Astrocyte of the cerebellum (primary cell): ENCODE measurements around the gene NNMT.

Source experiments
- DNase-seq: peaks from one replicate; pipeline ENCODE4 v3.0.0-alpha.2; 2011; ENCODE audit warnings: low read depth
- H3K4me3 ChIP-seq: 2 replicates; pipeline ENCODE4 v1.5.1; 2011; ENCODE audit warnings: mild to moderate bottlenecking, low read depth, low read length, moderate library complexity
- in situ Hi-C: cut with HindIII; loops from 2 replicates; pipeline ENCODE4 v1.10.0; 2017; ENCODE audit warnings: low sequenced_read_pairs
- TF ChIP-seq, protein P1 (sequence below): IDR thresholded peaks from 2 replicates; pipeline ENCODE4 v1.5.1; 2012; ENCODE audit warnings: low read length, low read depth, moderate library complexity, mild to moderate bottlenecking; ENCODE audit errors: missing control alignments

NNMT gene

DNA sequence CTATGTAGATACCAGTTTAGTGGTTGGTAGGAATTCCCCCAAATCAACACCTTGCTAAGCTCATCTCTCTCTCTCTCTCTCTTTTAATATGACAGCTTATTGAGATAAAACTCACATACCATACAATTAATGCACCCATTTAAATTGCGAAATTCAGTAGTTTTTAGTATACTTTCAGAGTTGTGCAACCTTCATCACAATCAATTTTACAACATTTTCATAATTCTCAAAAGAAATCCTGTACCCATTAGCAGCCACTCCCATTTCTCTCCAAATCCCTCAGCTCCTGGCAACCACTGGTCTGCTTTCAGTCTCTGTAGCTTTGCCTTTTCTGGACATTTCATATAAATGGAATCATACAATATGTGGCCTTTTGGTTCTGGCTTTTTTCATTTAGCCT lies 13.3 kb downstream of the NNMT start:
- TF ChIP-seq, protein P1, sequence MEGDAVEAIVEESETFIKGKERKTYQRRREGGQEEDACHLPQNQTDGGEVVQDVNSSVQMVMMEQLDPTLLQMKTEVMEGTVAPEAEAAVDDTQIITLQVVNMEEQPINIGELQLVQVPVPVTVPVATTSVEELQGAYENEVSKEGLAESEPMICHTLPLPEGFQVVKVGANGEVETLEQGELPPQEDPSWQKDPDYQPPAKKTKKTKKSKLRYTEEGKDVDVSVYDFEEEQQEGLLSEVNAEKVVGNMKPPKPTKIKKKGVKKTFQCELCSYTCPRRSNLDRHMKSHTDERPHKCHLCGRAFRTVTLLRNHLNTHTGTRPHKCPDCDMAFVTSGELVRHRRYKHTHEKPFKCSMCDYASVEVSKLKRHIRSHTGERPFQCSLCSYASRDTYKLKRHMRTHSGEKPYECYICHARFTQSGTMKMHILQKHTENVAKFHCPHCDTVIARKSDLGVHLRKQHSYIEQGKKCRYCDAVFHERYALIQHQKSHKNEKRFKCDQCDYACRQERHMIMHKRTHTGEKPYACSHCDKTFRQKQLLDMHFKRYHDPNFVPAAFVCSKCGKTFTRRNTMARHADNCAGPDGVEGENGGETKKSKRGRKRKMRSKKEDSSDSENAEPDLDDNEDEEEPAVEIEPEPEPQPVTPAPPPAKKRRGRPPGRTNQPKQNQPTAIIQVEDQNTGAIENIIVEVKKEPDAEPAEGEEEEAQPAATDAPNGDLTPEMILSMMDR: no peak
- in situ Hi-C loops: no loop called here
- DNase-seq: no peak
- no peak overlapping the region for H3K4me3 ChIP-seq

DNA sequence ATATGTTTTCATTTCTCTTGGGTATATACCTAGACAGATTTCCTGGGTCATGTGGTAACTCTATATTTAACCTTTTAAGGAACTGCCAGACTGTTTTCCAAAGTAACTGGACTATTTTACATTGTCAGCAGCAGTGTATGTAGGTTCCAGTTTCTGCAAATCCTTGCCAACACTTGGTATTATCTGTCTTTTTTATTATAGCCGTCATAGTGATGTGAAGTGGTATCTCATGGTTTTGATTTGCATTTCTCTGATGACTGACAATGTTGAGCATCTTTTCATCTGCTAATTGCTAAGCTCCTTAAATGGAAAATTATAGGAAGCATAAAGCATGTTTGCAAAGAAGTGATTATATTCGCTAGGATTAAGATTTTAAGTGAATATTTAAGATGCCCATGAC lies 13.9 kb downstream of the NNMT start:
- in situ Hi-C loops: no loop called here
- DNase-seq: no peak
- no peak overlapping the region for H3K4me3 ChIP-seq
- TF ChIP-seq, protein P1: no peak

DNA sequence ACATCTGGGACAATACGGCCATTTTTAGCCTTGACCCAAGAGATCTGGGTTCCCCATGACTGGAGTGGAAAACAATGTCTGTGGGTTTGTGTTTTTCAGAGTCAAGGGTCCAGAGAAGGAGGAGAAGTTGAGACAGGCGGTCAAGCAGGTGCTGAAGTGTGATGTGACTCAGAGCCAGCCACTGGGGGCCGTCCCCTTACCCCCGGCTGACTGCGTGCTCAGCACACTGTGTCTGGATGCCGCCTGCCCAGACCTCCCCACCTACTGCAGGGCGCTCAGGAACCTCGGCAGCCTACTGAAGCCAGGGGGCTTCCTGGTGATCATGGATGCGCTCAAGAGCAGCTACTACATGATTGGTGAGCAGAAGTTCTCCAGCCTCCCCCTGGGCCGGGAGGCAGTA lies 15.7 kb downstream of the NNMT start:
- TF ChIP-seq, protein P1: no peak
- in situ Hi-C loops: no loop called here

DNA sequence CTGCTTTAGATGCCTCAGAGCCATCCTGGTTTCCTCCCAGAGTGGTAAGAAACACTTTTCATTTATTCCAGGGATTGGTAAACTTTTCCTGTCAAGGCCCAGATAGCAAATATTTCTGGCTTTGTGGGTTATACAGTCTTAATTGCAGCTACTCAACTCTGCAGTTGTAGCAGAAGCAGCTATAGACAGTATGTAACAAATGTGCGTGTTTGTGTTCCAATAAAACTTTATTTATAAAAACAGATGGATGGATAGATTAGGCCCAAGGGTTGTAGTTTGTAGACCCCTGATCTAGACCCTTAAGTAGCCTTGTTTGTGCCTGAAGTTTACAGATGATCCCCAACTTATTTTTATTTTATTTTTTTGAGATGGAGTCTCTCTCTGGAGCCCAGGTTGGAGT lies 17.9 kb downstream of the NNMT start:
- TF ChIP-seq, protein P1: no peak
- in situ Hi-C loops: no loop called here
- DNase-seq: no peak
- H3K4me3 ChIP-seq: no peak overlapping the region

More for the DNA sequence above, 15.7 kb downstream of the NNMT start:
- no peak for DNase-seq
- H3K4me3 ChIP-seq: no peak overlapping the region

DNA sequence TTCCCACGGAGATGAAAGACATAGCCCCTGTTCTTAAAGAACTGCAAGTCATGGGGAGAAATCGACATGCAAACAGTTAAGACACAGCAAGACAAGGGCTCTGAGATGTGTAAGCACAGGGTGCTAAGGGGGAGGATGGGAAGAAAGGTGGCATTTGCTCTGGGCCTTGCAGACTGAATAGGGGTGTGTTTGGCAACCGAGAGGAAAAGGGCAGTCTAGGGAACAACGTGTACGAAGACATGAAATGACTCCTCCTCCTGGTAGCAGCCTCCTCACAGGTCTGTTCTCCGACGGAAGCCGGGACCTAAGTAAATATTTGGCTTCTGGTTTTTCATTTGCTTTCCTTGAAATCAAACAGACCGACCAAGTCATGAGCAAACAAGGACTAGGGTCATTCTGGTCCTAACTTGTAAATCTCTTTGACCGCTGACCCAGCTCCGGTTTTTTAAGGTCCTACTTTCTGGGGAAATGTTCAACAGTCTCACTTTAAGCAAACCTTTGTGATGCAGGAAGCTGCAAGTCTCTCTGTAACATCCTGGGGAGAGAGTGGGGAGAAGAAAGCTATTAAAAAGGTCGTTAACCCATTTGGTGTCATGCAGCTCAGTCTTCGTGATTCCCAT lies 19.7 kb downstream of the NNMT start:
- H3K4me3 ChIP-seq: no peak overlapping the region
- in situ Hi-C loops: no loop called here
- no peak for DNase-seq
- TF ChIP-seq, protein P1: no peak

DNA sequence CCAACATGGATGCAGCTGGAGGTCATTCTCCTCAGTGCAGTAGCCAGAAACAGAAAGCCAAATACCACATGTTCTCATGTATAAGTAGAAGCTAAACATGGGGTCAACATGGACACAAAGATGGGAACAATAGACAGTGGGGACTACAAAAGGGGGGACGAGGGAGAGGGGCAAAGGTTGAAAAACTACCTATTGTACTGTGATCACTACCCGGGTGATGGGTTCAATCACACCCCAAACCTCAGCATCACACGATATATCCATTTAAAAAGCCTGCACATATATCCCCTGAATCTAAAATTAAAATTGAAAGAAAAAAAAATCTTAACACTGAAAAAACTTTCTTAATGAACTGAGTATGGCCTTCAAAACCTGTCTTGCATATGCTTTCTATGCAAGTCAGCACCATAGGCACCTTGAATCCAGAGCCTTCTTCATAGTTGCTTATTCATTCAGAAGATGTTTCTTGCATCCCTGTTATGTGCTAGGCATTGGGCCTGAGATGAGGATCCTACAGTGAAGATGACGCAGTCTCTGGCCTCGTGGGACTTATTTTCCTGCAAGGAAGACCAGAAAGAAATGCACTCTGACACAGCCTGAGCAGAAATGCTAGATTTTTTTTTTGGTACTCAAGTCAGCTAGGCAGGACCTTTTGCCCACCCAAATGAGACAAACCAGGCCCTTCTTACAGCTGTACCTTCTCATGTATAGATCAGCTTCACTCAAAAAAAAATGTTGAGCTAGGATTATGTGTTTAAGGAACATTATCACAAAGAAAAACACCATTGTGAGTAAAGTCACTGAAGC lies 21.0 kb downstream of the NNMT start:
- no peak overlapping the region for H3K4me3 ChIP-seq
- in situ Hi-C loops: no loop called here
- no peak for DNase-seq
- TF ChIP-seq, protein P1: no peak
